ENCODE measurements around the gene ARMH1. TPM values are rescaled to one million over a fixed set of nuclear protein-coding genes. Genes with fewer than 3 reads are reported as not detected.

ARMH1 gene
- total RNA-seq, 1 donor from 2014 or later = 0.13 TPM

- no peak for DNase-seq (ENCODE audit: low read depth in 2 of 2)
Observed at GRCh38 chr1:44644806-44645205, 29.7 kb upstream of the ARMH1 start.

- no peak for DNase-seq (ENCODE audit: low read depth in 2 of 2)
Observed at GRCh38 chr1:44645476-44646244, 28.9 kb upstream of the ARMH1 start.

GRCh38 chr1:44646261-44647110 lies 28.0 kb upstream of the ARMH1 start:
- no peak for DNase-seq (ENCODE audit: low read depth in 2 of 2)

- no peak for DNase-seq (ENCODE audit: low read depth in 2 of 2)
Observed at GRCh38 chr1:44647896-44648295, 26.6 kb upstream of the ARMH1 start.

- no peak for DNase-seq (ENCODE audit: low read depth in 2 of 2)
Observed at GRCh38 chr1:44648529-44649250, 25.8 kb upstream of the ARMH1 start.

- no peak for DNase-seq (ENCODE audit: low read depth in 2 of 2)
Observed at GRCh38 chr1:44649788-44650158, 24.7 kb upstream of the ARMH1 start.

GRCh38 chr1:44650159-44650831 lies 24.2 kb upstream of the ARMH1 start:
- no peak for DNase-seq (ENCODE audit: low read depth in 2 of 2)

- DNase-seq (ENCODE audit: low read depth in 2 of 2) = no peak
Observed at GRCh38 chr1:44651069-44651468, 23.4 kb upstream of the ARMH1 start.

- peak; percentile 53 to 68 for DNase-seq (ENCODE audit: low read depth in 2 of 2)
Observed at GRCh38 chr1:44652445-44653106, 21.9 kb upstream of the ARMH1 start.

GRCh38 chr1:44653107-44653964 lies 21.2 kb upstream of the ARMH1 start:
- DNase-seq (ENCODE audit: low read depth in 2 of 2) = no peak

GRCh38 chr1:44654621-44655187 lies 19.8 kb upstream of the ARMH1 start:
- no peak for DNase-seq (ENCODE audit: low read depth in 2 of 2)

GRCh38 chr1:44655609-44656008 lies 18.9 kb upstream of the ARMH1 start:
- peak in 1 of 2 donors; percentile 37 for DNase-seq (ENCODE audit: low read depth in 2 of 2)

- no peak for DNase-seq (ENCODE audit: low read depth in 2 of 2)
Observed at GRCh38 chr1:44659566-44659965, 14.9 kb upstream of the ARMH1 start.

GRCh38 chr1:44660176-44660575 lies 14.3 kb upstream of the ARMH1 start:
- DNase-seq (ENCODE audit: low read depth in 2 of 2) = peak in 1 of 2 donors; percentile 23

- DNase-seq (ENCODE audit: low read depth in 2 of 2) = no peak
Observed at GRCh38 chr1:44661781-44662682, 12.5 kb upstream of the ARMH1 start.

- DNase-seq (ENCODE audit: low read depth in 2 of 2) = no peak
Observed at GRCh38 chr1:44662683-44663030, 11.9 kb upstream of the ARMH1 start.

GRCh38 chr1:44663417-44663816 lies 11.1 kb upstream of the ARMH1 start:
- no peak for DNase-seq (ENCODE audit: low read depth in 2 of 2)

- no peak for DNase-seq (ENCODE audit: low read depth in 2 of 2)
Observed at GRCh38 chr1:44664730-44665370, 9.7 kb upstream of the ARMH1 start.

Measured in dermis microvascular lymphatic vessel endothelial cell (primary cell).